GF-D8 (cell line): ENCODE results near the gene SLC39A11.
"Not testable (repeated sequence)": the region's sequence is repeated elsewhere in the genome, so short reads cannot be mapped to it uniquely, and the experiment has no call there.

Experiments used
- DNase-seq: peaks from one replicate; lab custom pipeline; 2025; lab: John Stamatoyannopoulos, UW

SLC39A11 gene

GRCh38 chr17:73107191-73107590, 14.7 kb upstream of the SLC39A11 start:
- no peak for DNase-seq

- DNase-seq: no peak
These were observed 12.9 kb upstream of the SLC39A11 start for GRCh38 chr17:73105431-73105830.

DNA sequence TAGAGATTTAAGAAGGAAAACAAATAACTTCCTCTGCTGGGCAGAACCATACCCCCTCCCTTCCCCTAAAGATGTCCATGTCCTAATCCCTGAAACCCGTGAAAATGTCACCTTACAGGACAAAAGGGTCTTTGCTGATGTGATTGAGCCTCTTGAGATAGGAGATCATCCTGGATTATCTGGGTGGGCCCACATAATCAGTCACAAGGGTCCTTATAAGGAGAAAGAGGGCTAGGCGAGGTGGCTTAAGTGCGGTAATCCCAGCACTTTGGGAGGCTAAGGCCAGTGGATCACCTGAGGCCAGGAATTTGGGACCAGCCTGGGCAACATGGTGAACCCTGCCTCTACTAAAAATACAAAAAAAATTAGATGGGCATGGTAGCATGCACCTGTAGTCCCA, 12.0 kb upstream of the SLC39A11 start:
- no peak for DNase-seq

- peak; percentile 9 for DNase-seq
These were observed 11.3 kb upstream of the SLC39A11 start for GRCh38 chr17:73103641-73104335.

DNA sequence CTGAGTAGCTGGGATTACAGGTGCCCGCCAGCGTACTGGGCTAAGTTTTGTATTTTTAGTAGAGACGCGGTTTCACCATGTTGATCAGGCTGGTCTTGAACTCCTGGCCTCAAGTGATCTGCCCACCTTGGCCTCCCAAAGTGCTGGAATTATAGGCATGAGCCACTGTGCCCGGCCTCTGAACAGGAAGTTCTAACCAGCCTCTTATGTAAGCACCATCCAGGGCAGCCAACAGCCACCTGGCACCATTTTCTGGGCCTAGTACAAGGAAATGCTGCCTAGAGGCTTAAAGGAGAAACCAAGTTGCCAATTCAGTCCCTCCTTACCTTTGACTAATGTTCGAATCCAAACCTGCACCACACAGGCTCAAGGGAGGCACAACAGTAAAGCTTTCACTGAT, 8.5 kb upstream of the SLC39A11 start:
- peak; percentile 49 for DNase-seq

DNA sequence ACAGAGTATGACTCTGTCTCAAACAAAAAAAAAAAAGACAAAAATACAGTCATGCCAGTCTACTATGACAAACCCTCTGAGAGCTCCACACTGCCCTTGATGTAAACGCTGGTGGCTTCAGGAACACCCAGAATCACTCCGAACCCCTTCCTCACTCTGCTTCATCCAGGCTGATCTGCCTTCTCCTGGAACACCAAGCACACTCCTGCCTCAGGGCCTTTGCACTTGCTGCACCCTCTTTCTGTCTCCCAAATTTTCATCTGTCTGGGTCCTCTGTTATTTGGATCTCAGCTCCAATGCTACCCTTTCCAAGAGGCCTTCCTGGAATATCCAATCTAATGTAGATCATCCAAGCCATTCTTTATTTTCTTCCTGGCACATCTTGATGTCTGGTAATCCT, 7.9 kb upstream of the SLC39A11 start:
- no peak for DNase-seq

DNA sequence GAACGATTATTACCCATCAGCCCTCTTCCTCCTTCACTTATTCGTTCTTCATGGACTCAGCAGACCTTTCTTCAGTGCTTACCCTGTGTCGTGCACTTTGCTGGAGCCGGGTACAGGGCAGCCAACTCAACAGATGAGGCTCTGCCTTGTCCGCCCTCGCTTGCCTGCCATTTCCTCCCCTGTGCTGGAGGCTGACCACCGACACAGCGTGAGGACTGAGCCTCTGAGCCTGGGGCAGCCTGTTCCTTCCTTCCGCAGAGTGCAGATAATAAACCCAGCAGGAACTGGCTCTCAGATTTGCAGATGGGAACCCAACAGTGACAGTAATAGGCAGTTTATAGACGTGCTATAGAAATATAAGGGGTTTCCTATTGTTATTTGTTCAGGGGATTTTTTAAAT, 7.0 kb upstream of the SLC39A11 start:
- peak; percentile 80 for DNase-seq

GRCh38 chr17:73098919-73099318, 6.4 kb upstream of the SLC39A11 start:
- no peak for DNase-seq

- DNase-seq: not testable (repeated sequence)
These were observed 5.7 kb upstream of the SLC39A11 start for GRCh38 chr17:73097973-73098765.

DNA sequence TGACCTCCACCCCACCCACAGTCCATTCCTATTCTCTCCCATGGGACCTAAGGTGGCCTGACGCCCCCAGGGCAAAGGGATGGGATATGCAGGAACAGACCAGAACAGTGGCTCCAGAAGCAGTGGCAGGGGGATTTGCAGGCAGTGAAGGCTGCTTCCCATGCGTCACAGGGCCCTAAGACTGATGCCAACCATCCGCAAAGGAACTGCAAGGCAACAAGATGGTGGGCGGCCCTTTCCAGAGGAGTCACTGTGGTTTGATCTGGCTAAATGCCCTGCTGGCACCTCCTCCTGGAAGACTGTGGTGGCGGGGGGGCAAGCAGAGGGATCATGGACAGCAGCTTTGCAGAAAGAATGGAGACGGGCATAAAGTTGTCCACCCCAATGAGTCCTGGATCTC, 4.4 kb upstream of the SLC39A11 start:
- peak; percentile 94 for DNase-seq

GRCh38 chr17:73096211-73096610, 3.7 kb upstream of the SLC39A11 start:
- peak; percentile 44 for DNase-seq

DNA sequence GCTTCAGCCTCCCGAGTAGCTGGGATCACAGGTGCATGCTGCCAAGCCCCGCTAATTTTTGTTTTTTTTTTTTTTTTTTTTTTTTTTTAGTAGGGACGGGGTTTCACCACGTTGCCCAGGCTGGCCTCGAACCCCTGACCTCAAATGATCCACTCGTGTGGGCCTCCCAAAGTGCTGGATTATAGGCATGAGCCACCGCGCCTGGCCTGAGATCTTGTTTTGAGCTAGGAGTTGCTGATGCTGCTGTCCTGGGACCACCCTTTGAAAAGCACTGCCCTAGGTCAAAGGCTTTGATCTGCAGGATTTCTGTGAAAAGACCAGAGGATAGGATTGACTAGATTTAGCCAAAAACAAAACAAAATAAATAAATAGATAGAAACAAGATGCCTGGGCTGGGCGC, 798 bp upstream of the SLC39A11 start:
- DNase-seq: no peak

DNA sequence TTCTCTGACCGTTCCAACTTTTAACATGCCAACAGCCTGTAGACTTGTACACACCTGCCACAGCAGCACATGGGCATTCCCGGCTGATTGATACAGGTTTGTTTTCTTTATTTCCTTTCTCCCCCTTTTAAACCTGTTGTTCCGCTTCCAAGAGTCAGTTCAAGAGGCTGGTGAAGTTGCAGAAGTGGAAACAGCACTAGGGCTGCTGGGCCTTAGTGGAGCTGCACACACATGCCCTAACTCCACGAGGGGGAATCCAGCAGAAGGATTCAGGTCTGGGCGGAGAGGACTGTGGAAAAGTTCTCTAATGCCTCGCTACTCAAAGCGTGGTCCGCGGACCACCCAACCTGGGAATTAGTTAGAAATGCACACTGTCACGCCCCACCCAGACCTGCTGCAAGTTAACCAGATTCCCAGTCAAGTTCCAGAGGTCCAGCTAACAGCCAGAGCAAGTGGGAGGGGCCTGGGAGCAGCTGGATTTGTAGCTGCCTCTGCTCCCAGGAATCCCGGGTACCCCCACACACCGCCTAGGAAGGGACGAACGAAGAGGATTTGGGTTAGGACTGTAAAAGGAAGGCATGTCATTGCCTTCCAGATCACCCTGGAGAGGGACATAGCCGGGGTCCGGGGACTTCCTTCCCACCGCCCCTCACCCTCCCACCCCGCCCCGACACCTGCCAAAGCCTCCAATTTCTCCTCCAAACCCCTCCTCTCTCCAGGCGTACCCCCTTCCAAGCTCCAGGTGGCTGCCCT, 542 bp downstream of the SLC39A11 start:
- DNase-seq: peak; percentile 24

DNA sequence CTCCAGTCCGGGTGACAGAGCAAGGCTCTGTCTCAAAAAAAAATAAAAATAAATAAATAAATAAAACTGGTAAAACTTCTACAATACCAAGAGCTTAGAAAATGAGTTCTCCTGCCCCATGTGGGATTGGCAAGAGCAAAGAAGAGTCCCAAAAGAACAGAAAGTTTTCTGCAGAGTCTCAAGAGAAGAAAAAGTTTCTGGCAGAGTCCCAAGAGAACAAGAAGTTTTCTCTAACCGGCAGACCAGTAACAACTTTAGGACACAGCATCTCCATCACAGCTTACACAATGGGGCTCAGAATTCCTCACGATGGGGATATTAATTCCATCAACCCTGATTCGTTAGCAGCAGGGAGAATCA, 1.1 kb downstream of the SLC39A11 start:
- DNase-seq: no peak

DNA sequence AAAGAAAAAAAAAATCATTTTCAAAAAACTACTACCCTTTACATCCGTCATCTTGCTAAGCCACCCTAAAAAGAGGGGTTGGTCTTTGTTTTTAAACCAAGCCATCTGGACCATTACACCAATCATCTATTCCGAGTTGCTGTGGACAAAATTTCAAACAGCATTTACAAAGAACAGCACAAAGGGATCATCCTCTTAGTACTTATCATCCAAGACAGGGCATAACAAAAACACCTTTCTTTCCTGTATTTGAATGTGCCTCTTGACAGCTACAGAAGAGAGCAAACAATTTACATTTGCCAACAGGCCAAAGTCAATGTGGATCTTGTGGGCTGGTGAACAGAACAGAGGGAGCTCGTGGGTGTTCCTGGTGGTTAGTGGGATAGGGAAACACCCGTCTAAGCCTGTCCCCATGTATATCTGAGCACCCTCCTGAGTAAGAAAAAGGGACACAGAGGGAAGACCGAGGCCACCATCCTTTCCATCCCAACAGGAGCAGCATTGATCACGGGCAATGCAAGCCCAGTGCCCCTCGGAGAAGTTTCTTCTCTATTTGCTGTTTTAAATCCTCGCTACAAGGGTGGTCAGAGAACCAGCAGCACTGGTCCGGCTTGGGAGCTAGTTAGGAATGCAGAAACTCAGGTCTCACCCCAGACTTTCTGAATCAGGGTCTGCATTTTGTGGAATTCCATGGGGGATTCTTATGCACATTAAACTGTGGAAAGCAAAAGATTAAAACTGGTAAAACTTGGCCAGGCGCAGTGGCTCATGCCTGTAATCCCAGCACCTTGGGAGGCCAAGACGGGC, 1.9 kb downstream of the SLC39A11 start:
- no peak for DNase-seq

GRCh38 chr17:73089322-73090317, 2.9 kb downstream of the SLC39A11 start:
- no peak for DNase-seq

DNA sequence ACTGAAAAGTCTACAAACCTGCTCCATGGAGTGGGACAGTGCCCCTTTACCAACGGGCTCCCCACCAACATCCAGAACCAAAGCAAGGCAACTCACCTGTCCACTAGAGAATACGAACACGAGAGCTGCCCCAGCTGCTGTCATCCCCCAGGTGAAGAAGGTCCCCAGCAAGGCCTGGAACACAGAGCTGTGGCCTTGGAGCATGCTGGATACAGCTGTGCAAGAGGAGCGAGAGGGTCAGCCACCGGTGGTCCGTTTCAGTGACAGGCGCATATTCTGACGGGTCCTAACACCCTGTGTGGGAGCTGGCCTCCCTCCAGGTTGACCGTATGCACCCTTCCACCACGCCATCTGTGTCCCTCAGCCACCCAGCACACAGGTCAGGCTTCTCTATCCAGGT, 3.9 kb downstream of the SLC39A11 start:
- DNase-seq: no peak

GRCh38 chr17:73083432-73083831, 9.1 kb downstream of the SLC39A11 start:
- DNase-seq: no peak

- no peak for DNase-seq
These were observed 17.9 kb downstream of the SLC39A11 start for GRCh38 chr17:73074566-73074965.

DNA sequence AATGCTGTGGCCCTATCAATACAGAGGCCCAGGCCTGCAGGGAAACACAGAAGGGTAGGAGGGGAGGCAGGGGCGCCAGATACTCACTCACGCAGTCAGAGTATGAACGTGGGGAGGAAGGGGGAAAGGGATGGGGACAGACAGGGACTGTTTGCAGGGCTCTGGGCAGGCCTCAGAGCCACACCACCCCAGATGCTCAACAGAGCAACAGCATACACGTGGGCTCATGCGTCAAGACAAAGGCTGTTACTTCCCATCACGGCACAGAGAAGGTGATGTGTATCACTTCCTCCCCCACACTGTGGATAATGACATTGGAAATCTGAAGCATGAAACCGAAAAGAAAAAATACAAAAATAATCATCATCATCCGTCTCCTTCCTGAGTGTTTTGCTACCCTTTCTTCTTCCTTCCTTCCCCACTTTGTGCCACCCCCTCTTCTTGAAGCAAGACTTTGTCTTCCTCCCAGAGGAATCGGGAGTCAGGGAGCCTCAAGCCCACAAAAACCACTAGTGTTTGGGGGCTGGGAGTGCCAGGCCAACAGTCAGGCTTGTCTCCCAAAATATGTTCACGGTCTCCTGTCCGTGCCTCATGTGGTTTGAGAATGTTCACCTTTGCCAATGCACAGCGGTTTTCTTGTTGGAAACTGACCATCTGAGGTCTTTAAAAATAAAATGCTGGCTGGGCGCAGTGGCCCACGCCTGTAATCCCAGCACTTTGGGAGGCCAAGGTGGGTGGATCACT, 20.1 kb downstream of the SLC39A11 start:
- DNase-seq: peak; percentile 66
